Esophagus muscularis mucosa (tissue), 4 donors: Measurements from ENCODE around the gene FAM47E.

Experiments
- CTCF ChIP-seq, 3 experiments: fragments of 200-600 bp in 2 of 3; fragments of 450-650 bp in 1 of 3; sonication (generic) in 2 of 3; IDR thresholded peaks; one replicate each; pipeline ENCODE4 v1.5.1; 2017 to 2019; ENCODE audit warnings: antibody characterized with exemption in 3 of 3, mild to moderate bottlenecking in 2 of 3, moderate library complexity in 1 of 3
- EP300 ChIP-seq: sonication (generic); formaldehyde crosslinking; IDR thresholded peaks from one replicate; pipeline ENCODE4 v1.6.1; 2017; ENCODE audit warnings: antibody characterized with exemption
- POLR2A ChIP-seq: fragments of 450-650 bp; IDR thresholded peaks from one replicate; pipeline ENCODE4 v1.6.1; 2017; ENCODE audit warnings: antibody characterized with exemption, moderate library complexity, mild to moderate bottlenecking, low read depth

- no peak for TF ChIP-seq CTCF (IDR thresholded peaks at IDR 0.05)
- no peak for TF ChIP-seq EP300
- no peak for TF ChIP-seq POLR2A
These were observed 32.4 kb downstream of the FAM47E start for GRCh38 chr4:76283900-76284299.
